ENCODE measurements around the gene PRR7. TPM values are rescaled to one million over a fixed set of nuclear protein-coding genes. Genes with fewer than 3 reads are reported as not detected.
A peak's percentile ranks its signal among the peaks of the same experiment; 100 is the strongest.

The PRR7 gene
- total and polyA plus RNA-seq, 2 experiments from 2014 or later, result 7.6 to 9.7 TPM

DNA sequence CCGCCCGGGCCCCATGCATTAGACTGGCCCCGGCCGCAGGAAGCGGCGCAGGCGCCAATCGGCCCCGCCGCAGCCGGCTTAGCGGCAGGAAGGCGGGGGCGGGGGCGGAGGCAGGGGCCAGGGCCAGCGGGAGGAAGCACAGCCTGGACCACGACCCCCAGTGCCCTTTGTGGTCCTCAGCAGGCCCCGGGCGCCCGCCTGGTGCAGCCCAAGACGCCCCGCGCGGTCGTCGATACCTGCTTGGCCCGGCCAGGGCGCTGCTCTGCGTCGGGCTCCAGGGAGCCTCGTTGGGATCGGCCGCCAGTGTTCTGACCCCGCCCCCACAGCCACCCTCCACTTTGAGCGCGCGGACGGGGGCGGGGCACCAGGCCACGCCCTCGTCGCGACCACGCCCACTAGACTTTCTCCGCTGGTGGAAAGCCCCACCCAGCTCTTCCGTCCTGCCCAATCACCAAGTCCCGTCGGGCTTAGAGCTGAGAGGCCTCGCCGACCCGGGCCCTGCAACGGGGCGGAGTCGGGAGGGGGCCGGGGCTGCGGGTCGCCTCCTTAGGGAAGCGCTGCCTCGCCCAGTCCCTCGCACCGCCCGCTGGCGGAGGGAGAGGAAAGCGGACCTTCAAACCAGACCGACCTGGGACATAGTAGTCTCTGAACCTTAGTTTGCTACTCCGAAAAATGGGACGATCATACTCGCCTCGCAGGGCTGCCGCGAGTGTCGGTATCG, 50.8 kb downstream of the PRR7 start, which contains the start of gene PDLIM7:
PDLIM7 (minus strand) TSS at position 313 of the 721 bp plus-strand sequence. CDS start 1,092 bp downstream, outside the sequence.
- Histone ChIP-seq H3K79me2 (replicated peaks; ENCODE audit: insufficient read depth) (peaks cover 20% of the 10 kb centered on the region), H2AFZ (0 out of 2 replicates have a peak within 1 kb of the TSS, but pooled peaks have one; percentile 52), H3K36me3 (ENCODE audit: insufficient read depth) (no peaks in the 10 kb centered on the region), H3K4me1 (ENCODE audit: insufficient read depth) (peaks cover 48% of the 10 kb centered on the region), H4K20me1 (replicated peaks; ENCODE audit: insufficient read depth) (no peaks in the 10 kb centered on the region; the same call in none of the 2 replicates), H3K27me3 (ENCODE audit: insufficient read depth) (peaks cover 22% of the 10 kb centered on the region), H3K4me2 (peak within 1 kb of the TSS; percentile 99), H3K4me3 (peak within 1 kb of the TSS; percentile 83), H3F3A (replicated peaks; ENCODE audit: low read depth) (peaks cover 42% of the 10 kb centered on the region), H3K9me2 (ENCODE audit: insufficient read depth) (no peaks in the 10 kb centered on the region), H3K27ac (ENCODE audit: low read depth) (peak within 1 kb of the TSS; percentile 98)
- Mint-ChIP-seq H3K9me3 (no peaks in the 10 kb centered on the region), H3K36me3 (ENCODE audit: low read depth) (peaks cover 21% of the 10 kb centered on the region), H3K27ac (peak within 1 kb of the TSS; percentile 97), H3K4me1 (peaks cover 54% of the 10 kb centered on the region), H3K4me3 (peak within 1 kb of the TSS; percentile 79), H3K27me3 (ENCODE audit: insufficient read depth, low read depth, poor library complexity) (peaks cover 40% of the 10 kb centered on the region)
- ATAC-seq (peak; percentile 61), DNase-seq (ENCODE audit: low spot score) (peak; percentile 97)
- TF ChIP-seq ZNF331 (CRISPR knock-in tag; IDR thresholded peaks at IDR 0.05; ENCODE audit: low read depth) (no peak), POLR2AphosphoS5 (IDR thresholded peaks at IDR 0.05; ENCODE audit: low read depth) (peak; percentile 93)
- TF ChIP-seq, protein P1, sequence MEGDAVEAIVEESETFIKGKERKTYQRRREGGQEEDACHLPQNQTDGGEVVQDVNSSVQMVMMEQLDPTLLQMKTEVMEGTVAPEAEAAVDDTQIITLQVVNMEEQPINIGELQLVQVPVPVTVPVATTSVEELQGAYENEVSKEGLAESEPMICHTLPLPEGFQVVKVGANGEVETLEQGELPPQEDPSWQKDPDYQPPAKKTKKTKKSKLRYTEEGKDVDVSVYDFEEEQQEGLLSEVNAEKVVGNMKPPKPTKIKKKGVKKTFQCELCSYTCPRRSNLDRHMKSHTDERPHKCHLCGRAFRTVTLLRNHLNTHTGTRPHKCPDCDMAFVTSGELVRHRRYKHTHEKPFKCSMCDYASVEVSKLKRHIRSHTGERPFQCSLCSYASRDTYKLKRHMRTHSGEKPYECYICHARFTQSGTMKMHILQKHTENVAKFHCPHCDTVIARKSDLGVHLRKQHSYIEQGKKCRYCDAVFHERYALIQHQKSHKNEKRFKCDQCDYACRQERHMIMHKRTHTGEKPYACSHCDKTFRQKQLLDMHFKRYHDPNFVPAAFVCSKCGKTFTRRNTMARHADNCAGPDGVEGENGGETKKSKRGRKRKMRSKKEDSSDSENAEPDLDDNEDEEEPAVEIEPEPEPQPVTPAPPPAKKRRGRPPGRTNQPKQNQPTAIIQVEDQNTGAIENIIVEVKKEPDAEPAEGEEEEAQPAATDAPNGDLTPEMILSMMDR (conservative IDR thresholded peaks at IDR 0.05; ENCODE audit: low read depth in 2 of 2), result peak in 1 of 2 experiments; percentile 23; a peak in 1 of 4 replicates
- TF ChIP-seq, protein P2, sequence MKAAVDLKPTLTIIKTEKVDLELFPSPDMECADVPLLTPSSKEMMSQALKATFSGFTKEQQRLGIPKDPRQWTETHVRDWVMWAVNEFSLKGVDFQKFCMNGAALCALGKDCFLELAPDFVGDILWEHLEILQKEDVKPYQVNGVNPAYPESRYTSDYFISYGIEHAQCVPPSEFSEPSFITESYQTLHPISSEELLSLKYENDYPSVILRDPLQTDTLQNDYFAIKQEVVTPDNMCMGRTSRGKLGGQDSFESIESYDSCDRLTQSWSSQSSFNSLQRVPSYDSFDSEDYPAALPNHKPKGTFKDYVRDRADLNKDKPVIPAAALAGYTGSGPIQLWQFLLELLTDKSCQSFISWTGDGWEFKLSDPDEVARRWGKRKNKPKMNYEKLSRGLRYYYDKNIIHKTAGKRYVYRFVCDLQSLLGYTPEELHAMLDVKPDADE (IDR thresholded peaks at IDR 0.05), result peak; percentile 11; the same call in 1 of the 2 replicates

DNA sequence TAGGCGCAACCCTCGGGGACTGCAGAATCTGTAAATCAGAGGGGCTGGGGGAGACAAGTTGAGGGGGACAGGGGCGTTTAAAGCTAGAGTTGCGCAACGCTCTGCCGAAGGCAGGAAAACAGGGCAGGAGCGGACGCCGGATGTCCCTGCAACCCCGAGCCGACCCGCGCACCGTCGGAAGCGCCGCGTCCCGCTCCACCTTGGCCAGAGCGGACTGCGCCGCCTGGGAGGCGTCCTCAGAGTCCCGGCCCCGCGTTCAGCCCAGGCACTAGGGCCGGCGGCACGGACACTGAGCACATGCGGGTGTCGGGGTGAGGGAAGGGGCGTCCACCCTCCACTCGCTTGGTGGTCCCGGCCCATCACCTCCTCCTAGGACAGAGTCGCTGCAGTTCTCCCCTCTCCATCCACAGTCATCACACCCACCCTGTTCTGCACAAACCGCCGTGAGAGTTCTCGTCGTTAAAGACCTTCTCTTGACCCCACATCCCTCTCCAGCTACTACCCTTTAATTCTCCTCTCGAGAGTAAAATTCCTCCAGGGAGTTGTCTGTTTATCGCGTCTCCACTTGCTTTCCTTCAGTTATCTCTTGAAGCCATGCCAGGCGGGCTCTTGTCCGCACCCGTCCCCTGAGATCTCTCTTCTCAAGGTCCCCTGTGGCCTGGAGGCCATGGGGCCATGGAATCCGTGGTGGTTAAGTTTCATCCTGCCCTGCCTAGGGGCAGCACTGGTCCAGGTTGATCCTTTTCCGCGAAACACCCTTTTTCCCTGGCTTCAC, 51.6 kb downstream of the PRR7 start:
- H3K27me3 Mint-ChIP-seq (ENCODE audit: insufficient read depth, low read depth, poor library complexity), result peaks cover 37% of the 10 kb centered on the region
- ATAC-seq (peak; percentile 3), DNase-seq (ENCODE audit: low spot score) (peak; percentile 83)
- peaks cover 48% of the 10 kb centered on the region for H3K4me1 ChIP-seq (ENCODE audit: insufficient read depth)
- no peak overlapping the region for H3K27ac ChIP-seq (ENCODE audit: low read depth)
- peaks cover 22% of the 10 kb centered on the region for H3K27me3 ChIP-seq (ENCODE audit: insufficient read depth)
- H3K79me2 ChIP-seq (replicated peaks; ENCODE audit: insufficient read depth), result peaks cover 20% of the 10 kb centered on the region
- no peak overlapping the region; the same call in 1 of the 2 replicates for H3K27ac Mint-ChIP-seq
- peaks cover 36% of the 10 kb centered on the region for H3F3A ChIP-seq (replicated peaks; ENCODE audit: low read depth)
- H3K9me3 Mint-ChIP-seq, result no peaks in the 10 kb centered on the region
- peak overlapping the region; percentile 88 for H3K4me2 ChIP-seq
- no peaks in the 10 kb centered on the region for H3K9me2 ChIP-seq (ENCODE audit: insufficient read depth)
- no peaks in the 10 kb centered on the region; the same call in none of the 2 replicates for H4K20me1 ChIP-seq (replicated peaks; ENCODE audit: insufficient read depth)
- H3K4me1 Mint-ChIP-seq, result peaks cover 51% of the 10 kb centered on the region
- H3K4me3 Mint-ChIP-seq, result peak overlapping the region; percentile 79
- 0 out of 2 replicates have a peak overlapping the region, but pooled peaks have one; percentile 52 for H2AFZ ChIP-seq
- no peaks in the 10 kb centered on the region for H3K36me3 ChIP-seq (ENCODE audit: insufficient read depth)
- H3K4me3 ChIP-seq, result peak overlapping the region; percentile 83
- H3K36me3 Mint-ChIP-seq (ENCODE audit: low read depth), result peaks cover 14% of the 10 kb centered on the region
- TF ChIP-seq NANOG (IDR thresholded peaks at IDR 0.05; ENCODE audit: borderline replicate concordance) (no peak), STAT1 (IDR thresholded peaks at IDR 0.05; ENCODE audit: unreplicated experiment) (no peak), EZH2 (IDR thresholded peaks at IDR 0.05; ENCODE audit: low read depth, unreplicated experiment) (no peak), CREB1 (CRISPR knock-in tag; IDR thresholded peaks at IDR 0.05; ENCODE audit: low read depth) (no peak)
- TF ChIP-seq, protein P3, sequence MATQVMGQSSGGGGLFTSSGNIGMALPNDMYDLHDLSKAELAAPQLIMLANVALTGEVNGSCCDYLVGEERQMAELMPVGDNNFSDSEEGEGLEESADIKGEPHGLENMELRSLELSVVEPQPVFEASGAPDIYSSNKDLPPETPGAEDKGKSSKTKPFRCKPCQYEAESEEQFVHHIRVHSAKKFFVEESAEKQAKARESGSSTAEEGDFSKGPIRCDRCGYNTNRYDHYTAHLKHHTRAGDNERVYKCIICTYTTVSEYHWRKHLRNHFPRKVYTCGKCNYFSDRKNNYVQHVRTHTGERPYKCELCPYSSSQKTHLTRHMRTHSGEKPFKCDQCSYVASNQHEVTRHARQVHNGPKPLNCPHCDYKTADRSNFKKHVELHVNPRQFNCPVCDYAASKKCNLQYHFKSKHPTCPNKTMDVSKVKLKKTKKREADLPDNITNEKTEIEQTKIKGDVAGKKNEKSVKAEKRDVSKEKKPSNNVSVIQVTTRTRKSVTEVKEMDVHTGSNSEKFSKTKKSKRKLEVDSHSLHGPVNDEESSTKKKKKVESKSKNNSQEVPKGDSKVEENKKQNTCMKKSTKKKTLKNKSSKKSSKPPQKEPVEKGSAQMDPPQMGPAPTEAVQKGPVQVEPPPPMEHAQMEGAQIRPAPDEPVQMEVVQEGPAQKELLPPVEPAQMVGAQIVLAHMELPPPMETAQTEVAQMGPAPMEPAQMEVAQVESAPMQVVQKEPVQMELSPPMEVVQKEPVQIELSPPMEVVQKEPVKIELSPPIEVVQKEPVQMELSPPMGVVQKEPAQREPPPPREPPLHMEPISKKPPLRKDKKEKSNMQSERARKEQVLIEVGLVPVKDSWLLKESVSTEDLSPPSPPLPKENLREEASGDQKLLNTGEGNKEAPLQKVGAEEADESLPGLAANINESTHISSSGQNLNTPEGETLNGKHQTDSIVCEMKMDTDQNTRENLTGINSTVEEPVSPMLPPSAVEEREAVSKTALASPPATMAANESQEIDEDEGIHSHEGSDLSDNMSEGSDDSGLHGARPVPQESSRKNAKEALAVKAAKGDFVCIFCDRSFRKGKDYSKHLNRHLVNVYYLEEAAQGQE (IDR thresholded peaks at IDR 0.05; ENCODE audit: unreplicated experiment), result no peak
- TF ChIP-seq, protein P1 (conservative IDR thresholded peaks at IDR 0.05; ENCODE audit: low read depth in 2 of 2), result no peak

Data from GM23338 (cell line).